OCI-LY1 (cell line): ENCODE results near the gene VIPR2.

Source experiments
- CTCF ChIP-seq: fragments of 200-600 bp; sonication (generic), shearing (Covaris generic); IDR thresholded peaks from 2 replicates; pipeline ENCODE4 v1.5.1; 2017; ENCODE audit warnings: mild to moderate bottlenecking, antibody characterized with exemption, low read length, moderate library complexity, mixed read lengths
- EZH2 ChIP-seq: fragments of 200-600 bp; sonication (generic), shearing (Covaris generic); IDR thresholded peaks from 2 replicates; pipeline ENCODE4 v1.8.0; 2017; ENCODE audit warnings: borderline replicate concordance, mixed run types, mild to moderate bottlenecking, antibody characterized with exemption, low read length, moderate library complexity, mixed read lengths

- TF ChIP-seq CTCF: no peak
- no peak for TF ChIP-seq EZH2
Observed at GRCh38 chr7:159016591-159016990, 128.1 kb downstream of the VIPR2 start.
